SK-N-MC (cell line): ENCODE data around the gene B3GNT2.

Source experiments
- EZH2 ChIP-seq: fragments of 200-600 bp; sonication (generic); IDR thresholded peaks from one replicate; pipeline ENCODE4 v1.6.1; 2017; ENCODE audit warnings: antibody characterized with exemption
- FOXP2 ChIP-seq: optimal IDR thresholded peaks from 2 replicates; pipeline ENCODE3; 2011; ENCODE audit warnings: mild to moderate bottlenecking, moderate library complexity; ENCODE audit not compliant: insufficient read depth; ENCODE audit errors: extremely low read length, control extremely low read depth
- POLR2AphosphoS5 ChIP-seq: IDR thresholded peaks from 2 replicates; pipeline ENCODE4 v1.6.1; 2012; ENCODE audit warnings: mild to moderate bottlenecking, low read depth, low read length, borderline replicate concordance

DNA sequence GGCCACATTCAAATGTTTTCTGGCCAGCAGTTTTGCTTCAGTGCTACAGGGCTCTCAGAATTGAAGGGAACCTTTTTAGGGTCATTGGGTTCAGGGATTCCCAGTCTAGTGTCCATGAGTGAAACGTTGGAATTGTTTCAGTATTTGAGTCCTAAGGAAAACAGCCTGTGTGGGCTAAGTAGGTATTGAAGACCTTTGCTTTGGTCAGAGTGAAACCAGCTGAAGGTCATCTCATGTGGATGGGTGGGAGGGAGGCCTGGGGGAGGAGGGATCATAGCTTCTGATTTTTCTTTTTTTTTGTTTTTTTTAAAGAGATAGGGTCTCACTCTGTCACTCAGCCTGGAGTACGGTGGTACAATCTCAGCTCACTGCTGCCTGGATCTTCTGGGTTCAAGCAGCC, 20.2 kb downstream of the B3GNT2 start:
- TF ChIP-seq POLR2AphosphoS5 = no peak
- TF ChIP-seq EZH2 = no peak
- TF ChIP-seq FOXP2 = no peak
